ENCODE results near the gene CDC37.
"Not testable (repeated sequence)": the region's sequence is repeated elsewhere in the genome, so short reads cannot be mapped to it uniquely, and the experiment has no call there.

CDC37 gene

DNA sequence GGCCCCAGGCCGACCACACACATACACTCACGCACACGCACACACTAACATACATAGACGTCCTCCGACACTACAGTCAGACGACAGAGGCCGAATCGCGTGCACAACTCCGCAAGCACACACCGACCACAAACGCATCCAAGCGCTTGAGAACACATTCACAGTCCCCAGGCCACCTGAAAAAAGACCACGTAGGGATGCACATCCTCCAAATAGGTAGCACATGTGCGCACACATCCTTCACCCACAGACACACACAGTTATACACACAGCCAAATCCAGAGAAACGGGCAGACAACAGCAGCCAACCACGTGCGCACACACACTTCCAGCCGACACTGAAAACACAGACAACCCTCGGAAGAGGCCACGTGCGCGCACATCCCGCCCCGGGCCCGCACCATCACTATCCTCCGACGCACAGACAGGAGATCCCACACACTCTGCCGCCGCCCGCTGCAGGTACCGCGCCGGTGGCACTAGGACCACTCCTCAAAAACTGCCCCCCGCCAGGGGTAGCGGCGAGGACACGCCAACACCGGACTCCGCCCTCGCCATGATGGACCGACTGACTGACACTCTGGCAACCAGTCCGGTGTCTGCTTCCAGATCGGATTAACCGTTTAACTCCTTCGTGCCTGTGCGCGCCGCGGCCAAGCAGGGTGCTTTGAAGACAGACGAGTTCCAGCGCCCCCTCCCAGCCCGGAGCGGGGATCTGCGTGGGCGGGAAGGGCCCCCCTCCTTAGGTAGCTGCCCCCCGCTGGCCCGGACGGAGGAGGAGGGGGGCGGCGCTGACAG lies 16.5 kb upstream of the CDC37 start:
- DNase-seq = peak; percentile 42

GRCh38 chr19:10419200-10419645 lies 15.9 kb upstream of the CDC37 start:
- DNase-seq = no peak

GRCh38 chr19:10418485-10419199 lies 15.3 kb upstream of the CDC37 start:
- DNase-seq = no peak

DNA sequence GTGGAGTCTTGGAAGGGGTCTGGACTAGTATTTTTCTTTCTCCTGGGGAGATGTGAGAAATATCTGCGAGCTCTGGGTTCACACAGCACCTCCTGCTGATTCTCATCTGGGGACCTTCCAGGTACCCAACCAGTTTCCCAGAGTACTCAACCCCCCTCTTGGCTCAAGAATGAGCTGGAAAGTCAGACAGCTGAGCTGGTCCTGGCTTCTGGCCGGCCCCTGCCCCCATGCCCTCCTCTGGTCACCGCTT lies 14.8 kb upstream of the CDC37 start:
- DNase-seq = no peak

DNA sequence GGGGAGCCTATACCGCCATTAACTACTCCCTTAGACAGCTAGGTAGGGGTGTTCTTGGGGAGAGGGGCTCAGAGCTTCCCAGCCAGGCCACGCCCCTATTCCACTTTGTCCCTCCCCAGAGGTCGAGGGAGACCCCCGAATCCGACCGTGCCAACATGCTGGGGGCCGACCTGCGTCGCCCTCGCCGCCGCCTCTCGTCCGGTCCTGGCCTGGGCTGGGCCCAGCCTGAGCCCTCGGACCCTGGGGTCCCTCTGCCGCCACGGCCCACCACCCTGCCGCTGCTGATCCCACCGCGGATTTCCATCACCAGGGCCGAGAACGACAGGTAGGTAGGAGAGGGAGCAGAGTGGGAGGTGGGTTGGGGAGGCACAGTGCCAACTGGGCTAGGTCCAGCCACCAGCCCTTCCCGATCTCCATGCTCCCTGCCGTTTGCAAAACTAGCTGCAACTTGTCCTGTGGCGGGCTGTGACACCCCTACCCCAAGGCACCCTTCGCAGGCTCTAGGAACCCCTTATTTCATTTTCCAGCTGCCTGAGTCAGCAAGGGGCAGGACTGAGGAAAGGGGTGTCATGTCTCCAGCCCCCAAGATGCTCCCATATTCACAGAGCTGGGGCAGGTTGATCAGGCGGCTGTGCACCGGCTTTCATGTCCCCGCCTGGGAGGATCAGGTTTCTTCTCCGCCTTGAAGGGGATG lies 14.3 kb upstream of the CDC37 start:
- DNase-seq = no peak

DNA sequence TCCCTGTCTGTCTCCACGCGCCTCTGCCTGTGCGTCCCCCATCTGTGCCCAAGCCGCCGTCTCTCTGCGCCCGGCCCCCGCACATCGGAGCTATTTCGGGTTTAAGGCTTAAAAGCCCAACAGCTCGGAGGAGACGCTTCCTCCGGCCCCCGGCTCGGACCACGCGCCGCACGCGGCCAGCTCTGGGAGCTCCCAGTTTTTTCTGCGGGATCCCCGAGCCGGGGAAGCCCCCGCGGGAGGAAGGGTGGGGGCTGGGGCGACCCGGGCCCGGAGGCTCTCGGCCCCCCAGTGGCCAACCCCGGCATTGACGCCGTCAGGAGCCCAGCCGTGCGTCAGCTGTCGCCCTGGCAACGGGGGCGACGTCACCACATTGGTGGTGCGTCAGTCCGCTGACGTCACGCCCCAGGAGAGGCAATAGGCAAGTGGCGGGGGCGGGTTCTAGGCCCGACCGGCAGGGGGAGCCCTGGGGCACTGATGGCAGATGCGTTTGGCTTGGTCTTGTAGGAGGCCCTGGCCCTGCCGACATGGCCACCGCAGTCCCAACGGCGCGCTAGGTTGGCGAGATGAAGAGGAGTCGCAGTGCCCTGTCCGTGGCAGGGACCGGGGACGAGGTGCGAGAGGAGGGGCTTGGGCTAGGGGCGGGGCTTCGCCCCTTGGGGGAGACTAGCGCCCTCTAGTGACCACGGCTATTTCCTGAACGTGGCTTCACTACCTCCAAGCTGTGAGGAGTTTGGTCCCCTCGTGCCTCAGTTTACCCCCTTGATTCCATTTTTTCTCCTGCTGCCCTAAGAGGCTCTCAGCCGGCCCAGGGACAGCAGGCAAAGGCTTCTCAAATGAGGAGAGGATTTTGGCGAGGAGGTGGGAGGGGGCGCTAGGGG lies 13.3 kb upstream of the CDC37 start:
- peak; percentile 91 for DNase-seq

- DNase-seq = no peak
Measured at GRCh38 chr19:10416083-10416379, 12.7 kb upstream of the CDC37 start.

DNA sequence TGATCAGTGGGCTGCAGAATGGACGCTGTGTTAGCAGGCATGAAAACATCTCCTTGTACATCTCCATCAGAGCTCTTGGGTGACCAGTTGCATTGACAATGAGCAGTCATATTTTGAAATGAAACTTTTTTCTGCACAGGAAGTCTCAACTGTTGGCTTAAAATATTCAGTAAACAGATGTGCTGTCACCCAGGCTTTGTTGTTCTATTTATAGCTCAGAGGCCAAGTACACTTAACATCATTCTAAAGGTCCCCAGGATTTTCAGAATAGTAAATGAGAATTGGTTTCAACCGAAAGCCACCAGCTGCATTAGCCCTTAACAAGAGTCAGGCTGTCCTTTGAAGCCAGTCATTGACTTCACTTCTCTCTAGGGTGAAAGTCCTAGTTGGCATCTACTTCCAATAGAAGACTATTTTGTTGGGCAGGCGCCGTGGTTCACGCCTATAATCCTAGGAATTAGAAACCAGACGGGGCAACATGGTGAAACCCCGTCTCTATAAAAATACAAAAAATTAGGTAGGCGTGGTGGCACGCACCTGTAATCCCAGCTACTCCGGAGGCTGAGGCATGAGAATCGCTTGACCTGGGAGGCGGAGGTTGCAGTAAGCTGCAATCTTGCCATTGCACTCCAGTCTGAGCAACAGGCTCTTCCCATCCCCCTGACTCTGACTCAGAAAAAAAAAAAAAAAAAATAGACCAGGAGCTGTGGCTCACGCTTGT lies 9.1 kb upstream of the CDC37 start:
- DNase-seq = no peak

DNA sequence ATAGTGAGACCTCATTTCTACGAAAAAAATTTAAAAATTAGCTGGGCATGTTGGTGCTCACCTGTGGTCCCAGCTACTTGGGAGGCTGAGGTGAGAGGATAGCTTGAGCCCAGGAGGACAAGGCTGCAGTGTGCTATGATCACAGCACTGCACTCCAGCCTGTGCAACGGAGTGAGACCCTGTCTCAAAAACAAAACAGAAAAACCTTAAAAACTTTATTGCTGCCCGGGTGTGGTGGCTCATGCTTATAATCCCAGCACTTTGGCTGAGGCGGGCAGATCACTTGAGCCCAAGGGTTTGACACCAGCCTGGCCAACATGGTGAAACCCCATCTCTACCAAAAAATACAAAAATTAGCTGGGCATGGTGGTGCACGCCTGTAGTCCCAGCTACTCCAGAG lies 7.9 kb upstream of the CDC37 start:
- DNase-seq = not testable (repeated sequence)

- peak; percentile 71 for DNase-seq
Measured at GRCh38 chr19:10408511-10409283, 5.4 kb upstream of the CDC37 start.

DNA sequence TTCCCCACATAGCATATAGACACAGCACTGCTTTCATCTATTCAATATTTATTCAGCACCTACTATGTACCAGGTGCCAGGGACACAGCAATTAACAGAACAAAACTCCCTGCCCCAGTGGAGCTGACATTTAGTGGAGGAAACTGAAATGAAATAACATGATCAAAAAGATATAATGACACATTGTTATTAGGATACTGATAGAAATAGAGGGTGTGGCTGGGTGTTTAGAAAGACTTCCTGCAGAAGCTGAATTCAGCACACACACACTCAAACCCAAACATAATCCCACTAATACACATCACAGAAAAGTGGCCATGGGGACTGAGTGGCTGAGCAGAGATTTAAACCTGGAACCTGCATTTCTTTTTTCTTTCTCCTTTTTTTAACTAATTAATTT lies 3.8 kb upstream of the CDC37 start:
- no peak for DNase-seq

- no peak for DNase-seq
Measured at GRCh38 chr19:10406191-10406590, 2.8 kb upstream of the CDC37 start.

- DNase-seq = peak; percentile 63
Measured at GRCh38 chr19:10404888-10405820, 1.8 kb upstream of the CDC37 start.

GRCh38 chr19:10402441-10403038 lies 802 bp downstream of the CDC37 start:
- DNase-seq = no peak

GRCh38 chr19:10399878-10400277 lies 3.5 kb downstream of the CDC37 start:
- no peak for DNase-seq

DNA sequence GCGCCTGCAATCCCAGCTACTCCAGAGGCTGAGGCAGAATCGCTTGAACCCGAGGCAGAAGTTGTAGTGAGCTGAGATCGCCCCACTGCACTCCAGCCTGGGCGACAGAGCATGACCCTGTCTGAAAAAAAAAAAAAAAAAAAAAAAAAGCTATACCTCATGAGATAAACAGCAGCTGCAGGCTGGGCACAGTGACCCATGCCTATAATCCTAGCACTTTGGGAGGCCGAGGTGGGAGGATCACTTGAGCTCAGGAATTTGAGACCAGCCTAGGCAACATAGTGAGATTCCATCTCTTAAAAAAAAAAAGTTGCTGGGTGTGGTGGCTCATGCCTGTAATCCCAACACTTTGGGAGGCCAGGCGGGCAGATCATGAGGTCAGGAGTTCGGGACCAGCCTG lies 4.0 kb downstream of the CDC37 start:
- DNase-seq = not testable (repeated sequence)

DNA sequence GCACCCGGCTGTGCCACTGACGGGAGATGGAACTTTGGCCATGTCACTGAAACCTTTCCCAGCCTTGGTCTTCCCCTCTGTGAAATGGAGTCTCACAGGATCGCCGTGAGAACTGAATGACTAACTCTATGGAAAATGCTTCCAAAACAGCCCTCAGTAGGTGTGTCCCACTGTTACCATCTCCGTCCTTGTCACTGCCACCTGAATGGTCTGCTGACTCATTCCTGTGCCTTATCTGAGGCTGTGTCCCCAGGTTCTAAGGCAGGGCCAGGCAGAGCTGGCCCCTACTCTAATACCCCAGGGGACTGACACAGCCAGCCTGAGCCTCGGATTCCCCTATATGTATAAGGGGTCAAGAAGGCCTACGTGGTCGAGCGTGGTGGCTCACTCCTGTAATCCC lies 4.5 kb downstream of the CDC37 start:
- no peak for DNase-seq

DNA sequence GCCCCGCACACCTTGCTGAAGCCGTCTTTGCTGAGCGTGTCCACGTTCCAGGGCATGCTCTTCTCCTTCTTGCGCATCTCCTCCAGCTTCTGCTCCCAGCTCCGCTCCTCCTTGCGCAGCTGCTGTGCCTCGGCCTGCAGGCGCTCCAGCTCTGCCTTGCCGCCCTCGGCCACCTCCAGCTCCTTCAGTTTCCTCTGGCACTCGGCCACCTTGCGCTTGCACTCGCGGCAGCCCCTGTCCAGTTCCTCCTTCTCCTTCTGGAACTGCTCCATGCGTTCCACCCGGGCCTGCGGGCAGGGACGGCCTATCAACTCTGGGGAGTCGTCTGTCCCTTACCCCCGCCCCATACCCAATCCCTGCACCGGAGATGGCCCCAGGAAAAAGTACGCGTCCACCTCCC lies 7.4 kb downstream of the CDC37 start:
- no peak for DNase-seq

GRCh38 chr19:10395436-10395835 lies 7.9 kb downstream of the CDC37 start:
- no peak for DNase-seq

GRCh38 chr19:10395003-10395402 lies 8.3 kb downstream of the CDC37 start:
- no peak for DNase-seq
